Stimulated activated naive CD8-positive, alpha-beta T cell treated with anti-CD3 and anti-CD28 coated beads, Interleukin-15, Interleukin-2, amounts not matched to agents 100 U/mL and 50 U/mL, for 24 hours (primary cell): ENCODE data around the gene PDK1.
"Not testable (repeated sequence)": the region's sequence is repeated elsewhere in the genome, so short reads cannot be mapped to it uniquely, and the experiment has no call there.

Experiments
- ATAC-seq: fragments of 150-1000 bp; cut with Tn5 transposase; one replicate; pipeline ENCODE4 v1.10.0; 2021
- DNase-seq: peaks from one replicate; pipeline ENCODE4 v3.0.0; 2021

Gene PDK1

GRCh38 chr2:172555522-172556283 lies at the start of gene PDK1:
Gene PDK1, plus strand, starts transcription at chr2:172556090. Its CDS starts 61 bp downstream, at chr2:172556151.
- ATAC-seq (peak; percentile 88), DNase-seq (peak; percentile 94)

- ATAC-seq: no peak
- no peak for DNase-seq
These were observed 48.7 kb upstream of the PDK1 start for GRCh38 chr2:172507199-172507598.

DNA sequence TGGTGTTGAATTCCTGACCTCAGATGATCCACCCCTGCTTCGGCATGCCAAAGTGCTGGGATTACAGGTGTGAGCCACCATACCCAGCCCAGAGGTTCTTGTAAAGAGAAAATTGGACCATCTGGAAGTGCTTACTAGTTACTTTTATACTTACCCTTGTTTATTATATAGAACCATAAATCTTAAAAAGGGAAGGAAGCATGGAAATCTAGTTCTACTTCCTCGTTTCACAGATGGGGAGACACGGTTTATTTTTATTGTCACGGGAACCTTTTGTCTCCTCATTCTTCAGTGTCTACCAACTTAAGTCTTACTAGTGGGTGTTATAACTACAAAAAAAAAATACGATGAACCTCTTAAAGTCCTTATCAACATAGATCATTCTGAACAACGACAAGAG lies 45.8 kb upstream of the PDK1 start:
- DNase-seq: no peak
- no peak for ATAC-seq

DNA sequence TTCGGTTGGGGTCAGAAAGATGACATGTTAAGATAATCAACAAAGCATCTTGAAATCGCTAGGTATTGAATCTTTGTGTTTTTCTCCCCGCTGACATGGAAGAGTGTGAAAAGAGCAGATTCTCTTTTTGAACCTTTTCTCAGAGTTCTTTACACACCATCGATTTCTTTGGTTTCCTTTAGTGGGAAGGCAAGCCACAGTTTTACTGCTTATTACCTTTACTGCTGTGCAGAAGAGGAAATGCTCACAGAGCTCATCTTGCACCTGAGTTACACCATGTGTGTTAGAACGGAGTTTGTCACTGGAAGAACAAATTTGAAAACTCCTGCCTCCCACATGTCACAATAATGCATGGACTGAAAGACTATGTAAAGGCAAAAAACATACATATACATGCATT lies 45.3 kb upstream of the PDK1 start:
- no peak for DNase-seq
- ATAC-seq: no peak

GRCh38 chr2:172512810-172513523 lies 42.9 kb upstream of the PDK1 start:
- ATAC-seq (no peak), DNase-seq (no peak)

- ATAC-seq (no peak), DNase-seq (no peak)
These were observed 42.4 kb upstream of the PDK1 start for GRCh38 chr2:172513524-172513900.

DNA sequence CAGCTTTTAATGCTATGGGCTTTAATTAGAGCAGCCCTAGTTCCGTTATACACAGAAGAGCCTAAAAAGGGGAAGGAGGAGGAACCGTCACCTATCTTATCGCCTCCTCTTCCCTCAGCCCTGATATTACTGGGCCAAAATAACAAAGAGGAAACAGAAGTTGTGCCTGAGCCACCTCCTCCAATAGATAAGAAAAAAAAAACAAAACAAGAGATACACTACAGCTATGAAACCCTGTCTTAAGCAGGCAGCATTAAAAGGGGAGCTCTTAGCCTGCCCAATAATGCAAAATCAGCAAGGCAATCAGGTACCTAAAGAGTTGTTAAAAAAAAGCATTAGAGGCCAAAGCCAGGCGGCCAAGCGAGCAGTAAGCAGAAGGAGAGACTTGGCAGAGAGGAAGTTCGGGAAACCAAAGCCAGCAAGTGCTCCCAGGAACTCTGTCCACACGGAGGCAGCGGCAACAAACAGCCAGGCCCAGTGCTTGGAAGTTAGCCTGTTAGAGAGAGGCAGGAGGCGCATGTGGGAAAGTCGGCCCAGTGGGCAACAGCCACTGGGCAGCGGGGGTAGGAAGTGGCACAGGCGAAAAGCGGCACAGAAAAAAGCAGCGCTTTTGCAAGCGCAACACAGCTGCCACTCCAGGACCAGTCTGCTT lies 41.8 kb upstream of the PDK1 start:
- DNase-seq (no peak), ATAC-seq (no peak)

DNA sequence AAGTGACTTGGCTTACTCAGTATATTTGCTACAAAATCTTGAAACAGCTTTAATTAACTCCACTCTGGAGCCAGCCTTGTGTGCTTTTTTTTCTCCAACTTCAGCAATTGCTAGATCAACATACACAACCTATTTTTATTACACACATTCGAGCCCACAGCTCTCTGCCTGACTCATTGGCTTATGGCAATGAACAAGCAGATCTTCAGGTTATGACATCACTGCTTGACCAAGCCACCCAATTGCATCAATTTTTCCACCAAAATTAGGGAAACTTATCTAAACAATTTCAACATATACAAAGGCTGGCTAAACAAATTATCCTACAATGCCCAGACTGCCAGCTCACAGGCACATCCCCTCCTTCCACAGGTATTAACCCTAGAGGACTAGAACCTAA lies 39.6 kb upstream of the PDK1 start:
- DNase-seq: no peak
- ATAC-seq: no peak

- ATAC-seq (no peak), DNase-seq (no peak)
These were observed 36.9 kb upstream of the PDK1 start for GRCh38 chr2:172518995-172519394.

- DNase-seq (no peak), ATAC-seq (no peak)
These were observed 30.3 kb upstream of the PDK1 start for GRCh38 chr2:172525601-172526000.

- ATAC-seq (no peak), DNase-seq (no peak)
These were observed 24.6 kb upstream of the PDK1 start for GRCh38 chr2:172531309-172531708.

DNA sequence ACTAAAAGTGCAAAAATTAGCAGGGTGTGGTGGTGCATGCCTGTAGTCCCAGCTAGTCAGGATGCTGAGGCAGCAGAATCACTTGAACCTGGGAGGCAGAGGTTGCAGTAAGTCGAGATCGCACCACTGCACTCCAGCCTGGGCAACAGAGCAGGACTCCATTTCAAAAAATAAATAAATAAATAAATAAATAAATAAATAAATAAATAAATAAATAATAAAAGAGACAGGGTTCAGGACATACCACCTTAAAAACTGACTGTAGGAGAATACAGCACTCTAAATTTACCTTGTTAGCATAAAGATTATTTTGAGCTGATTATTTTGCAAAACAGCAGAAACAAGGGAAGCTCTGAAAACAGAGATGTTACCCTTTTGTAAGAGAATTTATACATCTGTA lies 23.4 kb upstream of the PDK1 start:
- DNase-seq, ATAC-seq: not testable (repeated sequence)

GRCh38 chr2:172533687-172534086 lies 22.2 kb upstream of the PDK1 start:
- ATAC-seq (peak; percentile 49), DNase-seq (no peak)

DNA sequence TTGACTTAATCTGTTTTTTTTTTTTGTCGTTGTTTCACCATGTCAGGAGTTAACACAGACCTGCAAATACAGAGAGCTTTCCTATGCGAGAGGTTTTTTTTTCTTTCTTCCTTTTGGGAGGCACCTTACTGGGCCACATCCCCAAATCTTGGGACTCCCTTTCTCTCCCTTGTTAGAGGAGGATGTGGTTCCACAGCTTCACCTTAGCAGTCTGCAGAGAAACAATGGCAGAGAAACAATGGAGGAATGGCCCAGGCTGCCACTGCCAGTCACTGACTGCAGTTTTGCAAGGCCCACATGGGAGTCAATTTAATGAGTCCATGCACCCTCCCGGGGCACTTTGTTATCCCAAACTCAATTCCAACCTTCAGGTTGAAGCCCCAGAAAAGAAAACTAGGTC lies 20.8 kb upstream of the PDK1 start:
- DNase-seq (no peak), ATAC-seq (no peak)

DNA sequence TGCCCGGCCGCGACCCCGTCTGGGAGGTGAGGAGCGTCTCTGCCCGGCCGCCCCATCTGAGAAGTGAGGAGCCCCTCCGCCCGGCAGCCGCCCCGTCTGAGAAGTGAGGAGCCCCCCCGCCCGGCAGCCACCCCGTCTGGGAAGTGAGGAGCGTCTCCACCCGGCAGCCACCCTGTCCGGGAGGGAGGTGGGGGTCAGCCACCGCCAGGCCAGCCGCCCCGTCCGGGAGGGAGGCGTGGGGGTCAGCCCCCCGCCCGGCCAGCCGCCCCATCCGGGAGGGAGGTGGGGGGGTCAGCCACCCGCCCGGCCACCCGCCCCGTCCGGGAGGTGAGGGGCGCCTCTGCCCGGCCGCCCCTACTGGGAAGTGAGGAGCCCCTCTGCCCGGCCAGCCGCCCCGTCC lies 18.0 kb upstream of the PDK1 start:
- DNase-seq, ATAC-seq: not testable (repeated sequence)

DNA sequence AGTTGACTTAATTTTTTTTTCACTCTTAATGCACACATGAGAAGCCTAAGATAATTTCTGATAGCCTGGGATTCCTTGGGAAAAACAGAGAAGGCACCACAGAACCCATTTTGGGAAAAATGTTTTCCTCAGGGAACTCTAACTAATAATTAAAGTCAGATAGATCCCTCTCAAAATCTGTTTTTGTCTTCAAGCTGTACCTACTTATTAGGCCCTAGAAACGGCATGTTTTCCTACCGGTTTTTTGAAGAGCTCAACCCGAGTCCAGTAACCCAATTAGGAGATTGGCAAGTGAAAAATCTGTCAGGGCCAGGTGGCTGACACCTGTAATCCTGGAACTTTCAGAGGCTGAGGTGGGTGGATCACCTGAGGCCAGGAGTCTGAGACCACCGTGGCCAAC lies 16.1 kb upstream of the PDK1 start:
- DNase-seq (no peak), ATAC-seq (no peak)

GRCh38 chr2:172540421-172540820 lies 15.5 kb upstream of the PDK1 start:
- DNase-seq (no peak), ATAC-seq (no peak)

DNA sequence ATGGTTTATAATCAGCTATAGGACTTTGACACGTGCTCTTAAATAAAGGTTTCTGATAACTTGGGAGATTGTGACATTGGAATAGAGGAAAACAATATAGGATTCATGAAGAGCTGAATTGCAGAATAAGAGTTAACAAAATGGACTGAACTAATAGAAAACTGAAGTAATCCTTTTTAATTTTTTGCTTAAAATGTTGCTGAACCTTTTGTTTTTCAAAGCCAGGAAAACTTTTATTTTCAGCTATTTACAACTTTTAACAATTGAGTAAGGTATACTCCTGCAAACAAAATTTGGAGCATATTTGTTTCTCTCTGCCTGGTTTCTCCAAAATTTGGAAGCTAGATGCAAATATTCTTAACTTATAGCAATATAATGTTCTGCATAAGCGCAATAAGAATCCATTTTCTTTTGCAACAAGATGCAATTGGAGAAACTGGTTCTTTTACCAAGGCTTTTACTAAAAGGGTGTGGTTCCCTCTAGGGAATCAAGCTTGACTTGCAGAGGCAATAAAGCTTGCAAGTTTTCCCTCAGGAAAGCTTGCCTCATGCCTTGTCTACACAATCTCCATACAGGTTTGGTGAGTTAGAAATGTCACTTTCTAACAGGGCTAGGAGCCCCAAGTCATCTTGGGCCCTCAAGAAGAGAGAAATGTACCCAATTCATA lies 10.3 kb upstream of the PDK1 start:
- no peak for DNase-seq
- ATAC-seq: no peak

DNA sequence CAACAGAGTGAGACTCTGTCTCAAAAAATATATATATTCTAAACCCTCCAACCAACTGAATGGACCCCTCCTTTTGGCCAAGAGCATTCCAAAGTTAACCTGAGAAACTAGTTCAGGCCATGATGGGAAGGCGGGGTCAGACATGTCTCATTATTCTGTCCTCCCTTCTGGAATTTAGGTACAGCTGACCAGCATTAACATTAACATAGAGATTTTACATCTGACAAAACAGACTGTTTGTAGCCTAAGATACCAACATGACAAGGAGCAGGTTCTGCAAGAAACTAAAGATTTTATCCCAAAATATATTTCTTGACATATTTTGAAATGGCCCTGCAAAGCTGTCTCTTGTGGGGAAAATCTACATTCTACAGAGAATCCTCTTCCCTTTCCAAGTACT lies 6.8 kb upstream of the PDK1 start:
- ATAC-seq (no peak), DNase-seq (no peak)

- not testable (repeated sequence) for ATAC-seq
These were observed 6.1 kb upstream of the PDK1 start for GRCh38 chr2:172549802-172550201.

GRCh38 chr2:172550419-172550818 lies 5.5 kb upstream of the PDK1 start:
- DNase-seq (no peak), ATAC-seq (no peak)

More at GRCh38 chr2:172549802-172550201, 6.1 kb upstream of the PDK1 start:
- not testable (repeated sequence) for DNase-seq

DNA sequence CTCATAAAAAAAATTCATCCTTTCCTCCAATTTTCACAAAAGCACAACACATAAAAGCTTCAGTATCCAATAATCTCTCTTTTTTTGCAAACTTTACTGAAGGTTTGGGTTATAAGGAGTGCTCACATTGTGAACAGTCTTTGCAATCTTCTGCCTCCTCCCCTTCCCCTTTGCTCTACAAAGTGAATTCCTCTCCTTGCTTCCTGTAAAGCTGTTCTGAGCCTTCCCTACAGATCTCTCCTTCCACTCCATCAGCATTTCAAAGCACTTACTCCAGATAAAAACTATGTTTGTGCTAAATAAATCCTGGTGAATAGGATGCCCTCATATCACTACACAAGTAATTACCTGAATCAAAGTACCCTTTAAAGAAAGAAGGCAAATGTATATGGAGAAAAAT lies 4.6 kb upstream of the PDK1 start:
- ATAC-seq (no peak), DNase-seq (no peak)
